SJCRH30 (cell line): ENCODE results near the gene CCDC57. TPM values are rescaled to one million over a fixed set of nuclear protein-coding genes. Genes with fewer than 3 reads are reported as not detected.

ENCODE experiments used
- DNase-seq, 2 experiments: peaks; one replicate each; pipeline ENCODE4 v3.0.0-alpha.2; 2015 to 2020
- H3K27ac ChIP-seq: fragments of 250-450 bp; sonication (Bioruptor Pico); 2 replicates; pipeline ENCODE4 v1.5.1; 2020; ENCODE audit warnings: mild to moderate bottlenecking, moderate library complexity
- H3K27me3 ChIP-seq: fragments of 250-450 bp; sonication (Bioruptor Pico); 2 replicates; pipeline ENCODE4 v1.5.1; 2020; ENCODE audit warnings: mild to moderate bottlenecking, moderate library complexity
- H3K36me3 ChIP-seq: fragments of 250-450 bp; sonication (Bioruptor Pico); 2 replicates; pipeline ENCODE4 v1.5.1; 2020; ENCODE audit warnings: mild to moderate bottlenecking, moderate library complexity
- H3K4me1 ChIP-seq: fragments of 250-450 bp; sonication (Bioruptor Pico); 2 replicates; pipeline ENCODE4 v1.5.1; 2020; ENCODE audit warnings: mild to moderate bottlenecking, moderate library complexity
- H3K4me3 ChIP-seq: fragments of 250-450 bp; sonication (Bioruptor Pico); 2 replicates; pipeline ENCODE4 v1.5.1; 2020; ENCODE audit warnings: mild to moderate bottlenecking, moderate library complexity
- H3K9me3 ChIP-seq: fragments of 250-450 bp; sonication (Bioruptor Pico); replicated peaks from 2 replicates; pipeline ENCODE4 v1.5.1; 2020; ENCODE audit warnings: mild to moderate bottlenecking, moderate library complexity
- total RNA-seq: library from RNA; depleted of rRNA; stranded (reverse); fragments of >200 nt; shearing (Covaris generic); gene quantifications from 2 replicates; pipeline ENCODE4 v1.2.3, GENCODE V29; 2014

The CCDC57 gene
- total RNA-seq, 1 experiment from 2014 or later = 23.5 TPM

GRCh38 chr17:82232876-82233785, 20.5 kb upstream of the CCDC57 start:
- Histone ChIP-seq H3K27me3 (no peaks in the 10 kb centered on the region), H3K4me1 (peaks cover 32% of the 10 kb centered on the region), H3K9me3 (no peaks in the 10 kb centered on the region)

GRCh38 chr17:82232322-82232820, 19.7 kb upstream of the CCDC57 start:
- no peak overlapping the region for H3K4me3 ChIP-seq

More at GRCh38 chr17:82232876-82233785, 20.5 kb upstream of the CCDC57 start:
- Histone ChIP-seq H3K4me3 (no peak overlapping the region), H3K27ac (no peak overlapping the region), H3K36me3 (no peaks in the 10 kb centered on the region)
- no peak for DNase-seq

DNA sequence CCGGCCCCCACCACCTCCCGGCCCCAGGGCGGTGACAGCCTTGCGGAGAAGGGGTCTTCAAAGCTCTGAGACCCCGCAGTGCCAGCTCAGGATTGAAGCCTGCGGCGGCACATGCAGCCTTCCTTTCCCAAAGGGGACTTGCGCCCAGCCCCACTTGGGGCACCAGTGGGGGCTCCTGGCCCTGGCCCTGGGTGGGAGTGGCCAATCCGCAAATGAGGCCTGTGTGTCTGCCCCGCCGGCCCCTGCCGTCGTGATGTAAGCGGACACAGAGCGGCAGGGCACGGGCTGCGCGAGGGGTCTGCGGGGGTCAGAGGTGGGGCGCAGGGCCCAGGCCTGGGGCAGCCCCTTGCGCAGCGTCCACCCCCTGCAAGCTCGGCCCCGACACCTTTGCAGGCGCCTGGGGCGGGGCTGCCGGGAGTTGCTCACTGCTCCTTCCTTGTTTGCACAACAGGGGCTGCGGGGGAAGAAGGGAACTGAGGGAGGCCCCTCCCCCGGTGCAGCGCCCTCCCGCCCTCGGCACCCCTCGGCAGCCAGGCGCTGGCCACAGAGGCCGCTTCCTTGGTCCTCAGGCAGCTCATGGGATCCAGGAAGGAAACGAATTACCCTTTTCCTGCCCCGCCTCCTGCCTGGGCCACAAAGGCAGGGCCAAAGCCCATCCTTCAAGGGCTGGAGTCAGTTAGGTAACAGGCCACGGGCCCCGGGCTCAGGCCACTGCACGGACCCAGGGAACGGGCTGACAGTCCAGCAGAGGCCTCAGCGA, 19.1 kb upstream of the CCDC57 start:
- no peaks in the 10 kb centered on the region for H3K9me3 ChIP-seq
- no peak overlapping the region for H3K4me3 ChIP-seq
- no peaks in the 10 kb centered on the region for H3K36me3 ChIP-seq
- H3K27me3 ChIP-seq = no peaks in the 10 kb centered on the region
- DNase-seq = no peak
- no peak overlapping the region for H3K27ac ChIP-seq
- H3K4me1 ChIP-seq = peaks cover 24% of the 10 kb centered on the region

More at GRCh38 chr17:82232322-82232820, 19.7 kb upstream of the CCDC57 start:
- no peaks in the 10 kb centered on the region for H3K9me3 ChIP-seq
- DNase-seq = no peak
- H3K27ac ChIP-seq = no peak overlapping the region
- no peaks in the 10 kb centered on the region for H3K36me3 ChIP-seq
- H3K4me1 ChIP-seq = peaks cover 26% of the 10 kb centered on the region
- no peaks in the 10 kb centered on the region for H3K27me3 ChIP-seq

DNA sequence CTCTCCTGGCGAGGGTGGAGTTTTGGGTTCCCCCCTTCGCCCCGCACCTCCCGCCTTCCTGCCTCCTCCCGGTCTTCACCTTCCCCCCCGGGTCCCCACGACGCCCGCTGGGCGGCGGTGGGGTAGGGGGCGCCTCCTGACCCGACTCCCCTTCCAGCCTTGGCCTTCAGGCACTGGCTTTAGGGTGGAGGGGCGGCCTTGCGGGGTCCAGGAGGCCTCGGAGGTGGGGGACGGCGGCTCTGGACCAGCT, 18.6 kb upstream of the CCDC57 start:
- Histone ChIP-seq H3K27ac (no peak overlapping the region), H3K4me1 (peaks cover 22% of the 10 kb centered on the region)
- no peak for DNase-seq

GRCh38 chr17:82230609-82231311, 18.1 kb upstream of the CCDC57 start:
- Histone ChIP-seq H3K27ac (no peak overlapping the region), H3K9me3 (no peaks in the 10 kb centered on the region), H3K4me1 (peaks cover 18% of the 10 kb centered on the region), H3K4me3 (no peak overlapping the region), H3K36me3 (no peaks in the 10 kb centered on the region), H3K27me3 (no peaks in the 10 kb centered on the region)
- no peak for DNase-seq

More for the DNA sequence above, 18.6 kb upstream of the CCDC57 start:
- Histone ChIP-seq H3K36me3 (no peaks in the 10 kb centered on the region), H3K4me3 (no peak overlapping the region), H3K27me3 (no peaks in the 10 kb centered on the region), H3K9me3 (no peaks in the 10 kb centered on the region)

DNA sequence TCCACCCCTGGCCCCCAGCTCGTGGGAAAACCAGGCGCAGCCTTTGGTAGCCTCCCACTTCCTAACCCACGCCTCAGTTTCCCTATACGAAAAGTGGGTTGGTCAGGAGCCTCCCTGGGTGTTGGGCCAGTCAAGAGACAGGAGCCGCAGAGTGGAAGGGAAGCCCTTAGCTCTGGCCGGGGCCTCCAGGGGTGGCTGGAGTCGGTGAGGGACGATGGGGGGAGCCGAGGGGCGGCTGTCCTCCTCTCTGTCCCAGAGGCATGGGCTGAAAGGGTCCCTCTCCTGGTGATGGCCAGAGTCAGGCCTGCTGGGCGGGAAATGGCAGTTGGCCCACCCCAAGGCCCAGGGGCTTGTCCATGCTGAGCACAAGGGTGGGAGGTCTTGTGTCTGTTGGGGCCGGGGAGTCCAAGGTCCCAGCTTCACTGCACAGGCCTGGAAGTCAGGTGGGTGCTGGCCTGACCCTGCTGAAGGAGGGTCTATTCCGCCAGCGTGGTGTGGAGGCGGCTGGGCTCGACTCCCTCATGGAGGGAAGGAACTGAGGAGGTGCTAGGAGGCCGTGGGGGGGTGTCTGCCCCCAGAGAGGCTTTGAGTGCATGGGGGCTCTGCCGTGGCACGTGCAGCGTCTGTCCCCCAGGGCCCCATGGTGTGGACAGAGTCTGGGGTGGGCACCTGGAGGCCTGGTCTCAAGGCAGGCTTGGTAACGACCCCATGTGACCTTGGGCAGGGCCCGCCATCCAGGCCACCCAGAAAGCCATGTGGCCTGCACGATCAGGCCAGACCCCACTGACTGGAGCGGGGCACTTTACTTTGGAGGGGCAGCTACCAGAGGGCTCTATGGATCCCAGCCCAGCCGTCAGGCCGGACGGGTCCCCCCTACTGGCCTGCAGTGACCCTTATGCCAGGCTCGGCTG, 17.3 kb upstream of the CCDC57 start:
- DNase-seq = no peak
- H3K9me3 ChIP-seq = no peaks in the 10 kb centered on the region
- no peak overlapping the region for H3K4me3 ChIP-seq
- H3K27me3 ChIP-seq = no peaks in the 10 kb centered on the region
- no peak overlapping the region for H3K27ac ChIP-seq
- H3K4me1 ChIP-seq = peaks cover 14% of the 10 kb centered on the region
- no peaks in the 10 kb centered on the region for H3K36me3 ChIP-seq

DNA sequence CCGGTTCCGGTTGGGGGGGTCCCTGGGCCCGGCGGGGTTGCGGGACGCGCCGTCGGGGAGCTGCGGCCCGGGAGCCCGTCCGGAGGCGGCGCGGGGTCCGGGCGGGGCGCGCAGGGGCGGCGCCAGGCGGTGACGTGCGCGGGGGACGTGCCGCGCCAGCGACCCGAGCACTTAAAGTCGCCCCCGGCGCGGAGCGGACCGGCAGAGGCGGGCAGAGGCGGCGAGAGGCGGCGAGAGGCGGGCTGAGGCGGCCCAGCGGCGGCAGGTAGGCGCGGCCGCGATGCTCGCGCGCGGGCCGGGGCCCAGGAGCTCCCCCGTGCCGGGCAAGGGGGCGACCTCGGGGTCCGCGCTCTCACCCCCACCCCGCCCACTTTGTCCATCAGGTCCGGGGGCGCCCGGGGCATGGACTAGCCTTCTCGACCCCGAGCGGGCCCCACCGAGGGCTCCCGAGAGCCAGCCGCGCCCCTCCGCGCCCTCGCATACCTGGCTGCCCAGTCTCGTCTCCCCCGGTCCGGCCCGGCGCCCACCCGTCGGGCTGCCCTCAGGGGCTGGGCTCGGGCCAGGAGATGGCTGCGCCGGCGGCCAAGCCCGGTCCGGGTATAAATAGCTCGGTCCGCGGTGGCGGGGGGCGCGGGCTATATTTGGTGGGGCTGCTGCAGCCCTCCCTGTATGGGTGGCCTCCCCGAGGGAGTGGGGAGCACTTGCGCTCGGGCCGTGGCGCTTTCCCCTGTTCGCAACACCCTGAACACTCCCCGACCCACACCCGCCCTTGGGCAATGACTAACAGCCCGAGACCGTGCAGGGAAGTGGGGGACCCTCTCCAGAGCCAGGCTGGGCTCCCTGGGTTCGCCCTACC, 16.4 kb upstream of the CCDC57 start, which contains the start of gene SLC16A3:
TSS of gene SLC16A3 (plus strand) at position 201 of the 856 bp plus-strand sequence. CDS start 6,967 bp downstream, outside the sequence.
- Histone ChIP-seq H3K36me3 (no peaks in the 10 kb centered on the region), H3K4me3 (no peak within 1 kb of the TSS), H3K27me3 (no peaks in the 10 kb centered on the region), H3K9me3 (no peaks in the 10 kb centered on the region), H3K27ac (no peak within 1 kb of the TSS), H3K4me1 (peaks cover 5% of the 10 kb centered on the region; the same call in 1 of the 2 replicates)
- no peak for DNase-seq

- Histone ChIP-seq H3K36me3 (no peaks in the 10 kb centered on the region), H3K9me3 (no peaks in the 10 kb centered on the region), H3K27ac (no peak overlapping the region), H3K4me1 (peaks cover 4% of the 10 kb centered on the region; the same call in 1 of the 2 replicates), H3K27me3 (no peaks in the 10 kb centered on the region), H3K4me3 (no peak overlapping the region)
- no peak for DNase-seq
Observed at GRCh38 chr17:82228278-82228841, 15.7 kb upstream of the CCDC57 start.

- Histone ChIP-seq H3K4me3 (no peak overlapping the region), H3K4me1 (peaks cover 4% of the 10 kb centered on the region; the same call in 1 of the 2 replicates), H3K27ac (no peak overlapping the region), H3K9me3 (no peaks in the 10 kb centered on the region), H3K36me3 (no peaks in the 10 kb centered on the region), H3K27me3 (no peaks in the 10 kb centered on the region)
- no peak for DNase-seq
Observed at GRCh38 chr17:82227629-82228277, 15.1 kb upstream of the CCDC57 start.

DNA sequence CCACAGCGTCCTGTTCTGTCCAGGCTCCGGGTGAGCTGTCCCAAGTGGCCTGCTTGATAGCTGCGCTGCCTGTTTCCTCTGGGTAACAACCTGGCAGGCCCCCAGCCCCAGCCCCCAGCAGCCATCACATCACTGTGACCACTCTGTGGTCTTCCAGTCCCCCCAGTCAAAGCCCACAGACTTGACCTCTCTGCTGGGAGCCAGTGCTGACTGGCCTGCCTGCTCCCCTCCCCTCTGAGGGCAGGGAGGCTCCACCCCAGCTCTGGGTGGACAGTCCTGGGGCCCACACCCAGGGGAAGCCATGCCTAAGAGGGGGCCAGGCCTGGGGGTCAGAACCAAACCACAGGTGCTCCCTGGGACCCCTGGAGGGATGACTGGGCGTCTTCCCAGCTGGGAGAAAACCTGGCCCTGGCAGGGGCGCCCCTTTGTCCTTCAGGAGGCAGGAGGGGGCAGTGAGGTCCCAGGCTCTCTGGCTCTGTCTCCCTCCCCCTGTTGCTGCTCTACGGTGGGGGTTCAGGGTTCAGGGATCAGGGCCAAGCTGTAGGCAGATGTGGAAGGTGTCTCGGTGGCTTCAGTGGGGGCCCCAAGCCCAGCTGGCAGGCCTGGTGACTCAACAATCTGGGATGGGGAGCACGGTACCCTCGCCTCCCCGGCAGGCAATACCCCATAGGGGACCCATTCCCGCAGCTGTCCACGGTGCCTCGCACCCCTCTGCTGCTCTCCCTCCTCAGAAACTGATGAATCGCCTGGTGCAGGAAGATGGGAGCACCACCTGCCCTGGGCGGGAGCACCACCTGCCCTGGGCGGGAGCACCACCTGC, 14.4 kb upstream of the CCDC57 start:
- H3K27ac ChIP-seq = no peak overlapping the region
- no peaks in the 10 kb centered on the region for H3K36me3 ChIP-seq
- H3K27me3 ChIP-seq = no peaks in the 10 kb centered on the region
- DNase-seq = no peak
- H3K4me3 ChIP-seq = no peak overlapping the region
- peaks cover 4% of the 10 kb centered on the region; the same call in 1 of the 2 replicates for H3K4me1 ChIP-seq
- no peaks in the 10 kb centered on the region for H3K9me3 ChIP-seq

GRCh38 chr17:82226146-82226808, 13.6 kb upstream of the CCDC57 start:
- no peak overlapping the region for H3K27ac ChIP-seq
- H3K4me3 ChIP-seq = no peak overlapping the region
- H3K27me3 ChIP-seq = no peaks in the 10 kb centered on the region

More at GRCh38 chr17:82226146-82226808, 13.6 kb upstream of the CCDC57 start:
- no peaks in the 10 kb centered on the region for H3K36me3 ChIP-seq
- H3K4me1 ChIP-seq = peaks cover 4% of the 10 kb centered on the region; the same call in 1 of the 2 replicates
- no peak for DNase-seq
- no peaks in the 10 kb centered on the region for H3K9me3 ChIP-seq
